IMR-90 (cell line): ENCODE data around the gene MSANTD1. TPM values are rescaled to one million over a fixed set of nuclear protein-coding genes. Genes with fewer than 3 reads are reported as not detected.
A peak's percentile ranks its signal among the peaks of the same experiment; 100 is the strongest.

Experiments used
- ATAC-seq: fragments of 200-7000 bp; cut with Tn5 transposase; 2 replicates; pipeline ENCODE4 v1.9.1; 2020; ENCODE audit warnings: low read depth, mild to moderate bottlenecking, moderate library complexity
- BruUV-seq: library from RNA; stranded (reverse); fragments of 400-500 nt; replicated peaks from 2 replicates; lab custom pipeline; 2021; lab: Mats Ljungman, UMichigan
- CTCF ChIA-PET: fragments of 300-600 bp; formaldehyde crosslinking; extraction: SDS; loops from one replicate; lab custom pipeline; 2021; ENCODE audit warnings: antibody characterized with exemption; lab: Yijun Ruan, JAX
- POLR2A ChIA-PET: fragments of 300-600 bp; sonication (Branson Sonifier 250); formaldehyde crosslinking; loops from one replicate; lab custom pipeline; 2022; ENCODE audit warnings: antibody characterized with exemption; ENCODE audit not compliant: unreplicated experiment; lab: Charles Lee
- DNase-seq: peaks from one replicate; pipeline ENCODE4 v3.0.0; 2013
- H2AFZ ChIP-seq: replicated peaks from 2 replicates; pipeline ENCODE3; 2013; ENCODE audit warnings: low read length, mild to moderate bottlenecking; ENCODE audit not compliant: poor library complexity
- H2AK5ac ChIP-seq: 2 replicates; pipeline ENCODE4 v1.6.1; 2013; ENCODE audit warnings: low read depth, low read length, inconsistent platforms
- H2AK9ac ChIP-seq: replicated peaks from 2 replicates; pipeline ENCODE3; 2013; ENCODE audit warnings: mild to moderate bottlenecking, low read depth, low read length, moderate library complexity; ENCODE audit not compliant: poor library complexity
- H2BK120ac ChIP-seq: 2 replicates; pipeline ENCODE4 v1.6.1; 2013; ENCODE audit warnings: low read depth, low read length, inconsistent platforms
- H2BK15ac ChIP-seq: 3 replicates; pipeline ENCODE4 v1.6.1; 2013; ENCODE audit warnings: low read depth, low read length, inconsistent platforms
- H2BK20ac ChIP-seq: 2 replicates; pipeline ENCODE4 v1.6.1; 2013; ENCODE audit warnings: low read depth, mild to moderate bottlenecking, inconsistent platforms, low read length, moderate library complexity
- H2BK5ac ChIP-seq: 2 replicates; pipeline ENCODE4 v1.6.1; 2013; ENCODE audit warnings: mild to moderate bottlenecking, low read depth, low read length, inconsistent platforms; ENCODE audit not compliant: poor library complexity, severe bottlenecking
- H3K14ac ChIP-seq: replicated peaks from 2 replicates; pipeline ENCODE4 v1.6.1; 2013; ENCODE audit warnings: low read depth, low read length, inconsistent platforms
- H3K18ac ChIP-seq: 2 replicates; pipeline ENCODE4 v1.6.1; 2013; ENCODE audit warnings: low read depth, low read length, control low read depth
- H3K23ac ChIP-seq: 2 replicates; pipeline ENCODE4 v1.6.1; 2013; ENCODE audit warnings: low read depth, low read length, inconsistent platforms
- H3K27ac ChIP-seq: 2 replicates; pipeline ENCODE4 v1.5.1; 2013; ENCODE audit warnings: mild to moderate bottlenecking, control low read depth, low read length; ENCODE audit not compliant: insufficient read depth
- H3K27me3 ChIP-seq: 2 replicates; pipeline ENCODE4 v1.6.1; 2013; ENCODE audit warnings: low read length; ENCODE audit not compliant: control insufficient read depth, insufficient read depth
- H3K36me3 ChIP-seq: 2 replicates; pipeline ENCODE4 v1.6.1; 2013; ENCODE audit warnings: low read length, mixed read lengths; ENCODE audit not compliant: control insufficient read depth, insufficient read depth
- H3K4ac ChIP-seq: 2 replicates; pipeline ENCODE4 v1.6.1; 2013; ENCODE audit warnings: low read depth, low read length, inconsistent platforms
- H3K4me1 ChIP-seq: 2 replicates; pipeline ENCODE4 v1.6.1; 2013; ENCODE audit warnings: low read length, mixed read lengths; ENCODE audit not compliant: control insufficient read depth, insufficient read depth
- H3K4me2 ChIP-seq: 2 replicates; pipeline ENCODE4 v1.6.1; 2013; ENCODE audit warnings: low read depth, mild to moderate bottlenecking, control low read depth, low read length, moderate library complexity
- H3K4me3 ChIP-seq: 2 replicates; pipeline ENCODE4 v1.5.1; 2013; ENCODE audit warnings: low read depth, mild to moderate bottlenecking, control low read depth, low read length, moderate library complexity; ENCODE audit not compliant: insufficient read depth
- H3K56ac ChIP-seq: 2 replicates; pipeline ENCODE4 v1.6.1; 2013; ENCODE audit warnings: low read length, inconsistent platforms; ENCODE audit not compliant: insufficient read depth; ENCODE audit errors: extremely low read depth
- H3K79me1 ChIP-seq, 2 experiments: 2 replicates each; pipeline ENCODE4 v1.6.1; 2013; ENCODE audit warnings: low read length in 2 of 2, inconsistent platforms in 1 of 2, low read depth in 1 of 2
- H3K9ac ChIP-seq: 2 replicates; pipeline ENCODE4 v1.6.1; 2013; ENCODE audit warnings: low read depth, low read length, control low read depth
- H3K9me1 ChIP-seq: 2 replicates; pipeline ENCODE4 v1.6.1; 2013; ENCODE audit warnings: low read length, inconsistent platforms; ENCODE audit not compliant: insufficient read depth
- H3K9me3 ChIP-seq: 2 replicates; pipeline ENCODE4 v1.6.1; 2013; ENCODE audit warnings: low read length; ENCODE audit not compliant: control insufficient read depth, insufficient read depth
- H4K20me1 ChIP-seq: 2 replicates; pipeline ENCODE4 v1.6.1; 2013; ENCODE audit warnings: low read length, inconsistent platforms; ENCODE audit not compliant: insufficient read depth
- H4K5ac ChIP-seq: 2 replicates; pipeline ENCODE4 v1.6.1; 2013; ENCODE audit warnings: mild to moderate bottlenecking, low read depth, low read length, control low read depth
- H4K8ac ChIP-seq, 2 experiments: 2 replicates each; pipeline ENCODE4 v1.6.1; 2013; ENCODE audit warnings: low read depth in 2 of 2, low read length in 2 of 2, control low read depth in 1 of 2, inconsistent platforms in 1 of 2
- H4K91ac ChIP-seq: 2 replicates; pipeline ENCODE4 v1.6.1; 2013; ENCODE audit warnings: low read depth, low read length, inconsistent platforms; ENCODE audit not compliant: insufficient read depth
- BHLHE40 ChIP-seq: fragments of 150-350 bp; IDR thresholded peaks from 2 replicates; pipeline ENCODE4 v1.6.1; 2016; ENCODE audit warnings: mild to moderate bottlenecking, low read depth, low read length
- CEBPB ChIP-seq: IDR thresholded peaks from 2 replicates; pipeline ENCODE4 v1.6.1; 2012; ENCODE audit warnings: low read depth, low read length, improper control_type of control experiment
- CHD1 ChIP-seq: IDR thresholded peaks from 2 replicates; pipeline ENCODE4 v1.6.1; 2012; ENCODE audit warnings: low read depth, low read length, improper control_type of control experiment
- FOS ChIP-seq: fragments of 150-350 bp; IDR thresholded peaks from 2 replicates; pipeline ENCODE4 v1.6.1; 2016; ENCODE audit warnings: low read depth, low read length
- MAFK ChIP-seq: IDR thresholded peaks from 2 replicates; pipeline ENCODE4 v1.6.1; 2012; ENCODE audit warnings: low read depth, low read length, improper control_type of control experiment
- MAZ ChIP-seq: IDR thresholded peaks from 2 replicates; pipeline ENCODE4 v1.6.1; 2012; ENCODE audit warnings: low read depth, mild to moderate bottlenecking, low read length, improper control_type of control experiment, moderate library complexity, borderline replicate concordance
- MXI1 ChIP-seq: IDR thresholded peaks from 2 replicates; pipeline ENCODE4 v1.6.1; 2012; ENCODE audit warnings: low read depth, mild to moderate bottlenecking, low read length, moderate library complexity, borderline replicate concordance
- NFE2L2 ChIP-seq: fragments of 150-350 bp; IDR thresholded peaks from 2 replicates; pipeline ENCODE4 v1.6.1; 2016; ENCODE audit warnings: low read depth, mild to moderate bottlenecking, low read length
- POLR2A ChIP-seq: IDR thresholded peaks from 2 replicates; pipeline ENCODE4 v1.6.1; 2012; ENCODE audit warnings: mild to moderate bottlenecking, low read depth, low read length
- RAD21 ChIP-seq: IDR thresholded peaks from 2 replicates; pipeline ENCODE4 v1.6.1; 2012; ENCODE audit warnings: low read length, improper control_type of control experiment
- RCOR1 ChIP-seq: IDR thresholded peaks from 2 replicates; pipeline ENCODE4 v1.6.1; 2012; ENCODE audit warnings: mild to moderate bottlenecking, low read length, improper control_type of control experiment; ENCODE audit not compliant: insufficient replicate concordance
- RFX5 ChIP-seq: IDR thresholded peaks from 2 replicates; pipeline ENCODE4 v1.8.0; 2012; ENCODE audit warnings: low read depth, mild to moderate bottlenecking, low read length, moderate library complexity
- SMC3 ChIP-seq: fragments of 150-350 bp; IDR thresholded peaks from 2 replicates; pipeline ENCODE4 v1.6.1; 2016; ENCODE audit warnings: low read depth, mild to moderate bottlenecking, antibody characterized with exemption, low read length, moderate library complexity
- WGBS, 2 experiments: methylation state at CpG; one replicate each; pipeline versions ENCODE4 v1.1.5 to v1.1.7; 2013; ENCODE audit warnings: missing lambda C conversion rate in 2 of 2; ENCODE audit not compliant: insufficient read length in 1 of 2; ENCODE audit errors: extremely low coverage in 2 of 2; 5-methylcytosine and 5-hydroxymethylcytosine counted together
- dilution Hi-C: fragments of 300-500 bp; cut with HindIII; formaldehyde crosslinking; loops from one replicate; pipeline ENCODE4 v1.14.3; 2018; ENCODE audit warnings: low sequenced_read_pairs; ENCODE audit not compliant: unreplicated experiment
- in situ Hi-C: fragments of 300-500 bp; cut with MboI; formaldehyde crosslinking; loops from 3 replicates; pipeline ENCODE4 v1.14.3; 2019; ENCODE audit warnings: low sequenced_read_pairs, inconsistent platforms, mixed read lengths
- intact Hi-C: fragments of 100-400 bp; cut with micrococcal nuclease; formaldehyde crosslinking; loops from 2 replicates; pipeline ENCODE4 v1.10.0; 2022
- polyA plus RNA-seq, 3 experiments: library from polyadenylated mRNA; depleted of rRNA; stranded (reverse); fragments of >200 nt; gene quantifications; 2 replicates each; pipeline ENCODE4 v1.2.3, GENCODE V29; 2012; ENCODE audit warnings: low replicate concordance in 1 of 3
- total RNA-seq: library from RNA; depleted of rRNA; stranded (reverse); fragments of >200 nt; gene quantifications from 2 replicates; pipeline ENCODE4 v1.2.3, GENCODE V29; 2012
- TF ChIP-seq, protein P1 (sequence below): fragments of 150-350 bp; IDR thresholded peaks from 2 replicates; pipeline ENCODE4 v1.6.1; 2017; ENCODE audit warnings: mild to moderate bottlenecking, antibody characterized with exemption, low read length, low read depth
- TF ChIP-seq, protein P2 (sequence below): conservative IDR thresholded peaks from 2 replicates; pipeline ENCODE4 v1.5.1; 2012; ENCODE audit warnings: mild to moderate bottlenecking, low read depth, low read length, improper control_type of control experiment
- TF ChIP-seq, protein P3 (sequence below): fragments of 150-350 bp; IDR thresholded peaks from 2 replicates; pipeline ENCODE4 v1.6.1; 2016; ENCODE audit warnings: low read depth, mild to moderate bottlenecking, low read length, moderate library complexity, borderline replicate concordance

MSANTD1 gene
- total and polyA plus RNA-seq, 2 of the 4 experiments (the other 2 are of a cell fraction), result under 0.01 to 0.07 TPM

DNA sequence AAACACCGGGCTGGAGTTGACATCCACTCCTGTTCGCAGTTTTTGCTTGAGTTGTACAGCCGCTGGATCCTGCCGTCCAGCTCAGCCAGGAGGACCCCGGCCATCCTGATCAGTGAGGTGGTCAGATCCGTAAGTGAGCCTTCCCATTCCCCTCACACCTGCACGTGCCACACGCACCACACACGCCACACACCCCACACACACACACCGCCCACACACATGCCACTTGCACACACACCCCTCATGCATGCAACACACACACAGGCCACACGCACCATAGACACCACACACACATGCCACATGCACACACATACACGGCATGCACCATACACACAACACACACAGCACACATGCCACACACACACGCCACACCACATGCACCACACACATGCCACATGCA is 20.1 kb upstream of the MSANTD1 start:
- no peak for TF ChIP-seq NFE2L2
- TF ChIP-seq SMC3, result no peak
- TF ChIP-seq, protein P1, sequence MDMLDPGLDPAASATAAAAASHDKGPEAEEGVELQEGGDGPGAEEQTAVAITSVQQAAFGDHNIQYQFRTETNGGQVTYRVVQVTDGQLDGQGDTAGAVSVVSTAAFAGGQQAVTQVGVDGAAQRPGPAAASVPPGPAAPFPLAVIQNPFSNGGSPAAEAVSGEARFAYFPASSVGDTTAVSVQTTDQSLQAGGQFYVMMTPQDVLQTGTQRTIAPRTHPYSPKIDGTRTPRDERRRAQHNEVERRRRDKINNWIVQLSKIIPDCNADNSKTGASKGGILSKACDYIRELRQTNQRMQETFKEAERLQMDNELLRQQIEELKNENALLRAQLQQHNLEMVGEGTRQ, result no peak
- TF ChIP-seq, protein P2, sequence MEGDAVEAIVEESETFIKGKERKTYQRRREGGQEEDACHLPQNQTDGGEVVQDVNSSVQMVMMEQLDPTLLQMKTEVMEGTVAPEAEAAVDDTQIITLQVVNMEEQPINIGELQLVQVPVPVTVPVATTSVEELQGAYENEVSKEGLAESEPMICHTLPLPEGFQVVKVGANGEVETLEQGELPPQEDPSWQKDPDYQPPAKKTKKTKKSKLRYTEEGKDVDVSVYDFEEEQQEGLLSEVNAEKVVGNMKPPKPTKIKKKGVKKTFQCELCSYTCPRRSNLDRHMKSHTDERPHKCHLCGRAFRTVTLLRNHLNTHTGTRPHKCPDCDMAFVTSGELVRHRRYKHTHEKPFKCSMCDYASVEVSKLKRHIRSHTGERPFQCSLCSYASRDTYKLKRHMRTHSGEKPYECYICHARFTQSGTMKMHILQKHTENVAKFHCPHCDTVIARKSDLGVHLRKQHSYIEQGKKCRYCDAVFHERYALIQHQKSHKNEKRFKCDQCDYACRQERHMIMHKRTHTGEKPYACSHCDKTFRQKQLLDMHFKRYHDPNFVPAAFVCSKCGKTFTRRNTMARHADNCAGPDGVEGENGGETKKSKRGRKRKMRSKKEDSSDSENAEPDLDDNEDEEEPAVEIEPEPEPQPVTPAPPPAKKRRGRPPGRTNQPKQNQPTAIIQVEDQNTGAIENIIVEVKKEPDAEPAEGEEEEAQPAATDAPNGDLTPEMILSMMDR, result no peak
- no peak for TF ChIP-seq MAFK
- no peak for TF ChIP-seq CHD1
- TF ChIP-seq POLR2A, result no peak
- TF ChIP-seq RAD21, result no peak
- TF ChIP-seq CEBPB, result no peak
- TF ChIP-seq, protein P3, sequence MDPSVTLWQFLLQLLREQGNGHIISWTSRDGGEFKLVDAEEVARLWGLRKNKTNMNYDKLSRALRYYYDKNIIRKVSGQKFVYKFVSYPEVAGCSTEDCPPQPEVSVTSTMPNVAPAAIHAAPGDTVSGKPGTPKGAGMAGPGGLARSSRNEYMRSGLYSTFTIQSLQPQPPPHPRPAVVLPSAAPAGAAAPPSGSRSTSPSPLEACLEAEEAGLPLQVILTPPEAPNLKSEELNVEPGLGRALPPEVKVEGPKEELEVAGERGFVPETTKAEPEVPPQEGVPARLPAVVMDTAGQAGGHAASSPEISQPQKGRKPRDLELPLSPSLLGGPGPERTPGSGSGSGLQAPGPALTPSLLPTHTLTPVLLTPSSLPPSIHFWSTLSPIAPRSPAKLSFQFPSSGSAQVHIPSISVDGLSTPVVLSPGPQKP, result no peak
- no peak for TF ChIP-seq BHLHE40
- no peak for TF ChIP-seq MAZ
- TF ChIP-seq RCOR1, result no peak
- TF ChIP-seq RFX5, result no peak
- TF ChIP-seq FOS, result no peak
- no peak for TF ChIP-seq MXI1
- intact Hi-C loops, result no loop called here
- POLR2A ChIA-PET, result no interaction called here

More for the DNA sequence above, 20.1 kb upstream of the MSANTD1 start:
- Histone ChIP-seq H3K27ac (no peak overlapping the region), H3K18ac (no peak overlapping the region), H2BK120ac (no peak overlapping the region), H3K4me1 (peaks cover 3% of the 10 kb centered on the region), H4K8ac (no peak overlapping the region), H3K36me3 (peaks cover 60% of the 10 kb centered on the region), H3K9me3 (no peaks in the 10 kb centered on the region), H2AFZ (no peak overlapping the region), H3K4me2 (no peak overlapping the region), H3K56ac (no peak overlapping the region), H3K23ac (no peak overlapping the region), H3K79me1 (peaks cover 0 to 9% of the 10 kb centered on the region in 2 experiments; a peak in 1 of 4 replicates), H4K5ac (no peak overlapping the region), H3K9me1 (peaks cover 11% of the 10 kb centered on the region), H3K4me3 (no peak overlapping the region), H2BK20ac (no peak overlapping the region), H4K20me1 (peaks cover 3% of the 10 kb centered on the region; the same call in 1 of the 2 replicates), H3K14ac (no peak overlapping the region), H4K91ac (no peak overlapping the region), H3K27me3 (no peaks in the 10 kb centered on the region), H3K4ac (no peak overlapping the region), H2BK15ac (no peak overlapping the region), H2AK9ac (no peak overlapping the region), H2BK5ac (peak overlapping the region; percentile 24), H3K9ac (no peak overlapping the region), H2AK5ac (no peak overlapping the region)
- ATAC-seq (no peak), DNase-seq (no peak)
- in situ Hi-C loops (no loop called here), dilution Hi-C loops (no loop called here)
- CTCF ChIA-PET, result no interaction called here
- no TSS peak for BruUV-seq
- WGBS, 2 experiments, result 85% methylated on average over 8 of the region's 13 CpGs; no CpG with 5 or more reads in 1 of the 2 experiments
